Measurements from ENCODE around the gene AVEN.
"Not testable (repeated sequence)": the region's sequence is repeated elsewhere in the genome, so short reads cannot be mapped to it uniquely, and the experiment has no call there.

AVEN gene

DNA sequence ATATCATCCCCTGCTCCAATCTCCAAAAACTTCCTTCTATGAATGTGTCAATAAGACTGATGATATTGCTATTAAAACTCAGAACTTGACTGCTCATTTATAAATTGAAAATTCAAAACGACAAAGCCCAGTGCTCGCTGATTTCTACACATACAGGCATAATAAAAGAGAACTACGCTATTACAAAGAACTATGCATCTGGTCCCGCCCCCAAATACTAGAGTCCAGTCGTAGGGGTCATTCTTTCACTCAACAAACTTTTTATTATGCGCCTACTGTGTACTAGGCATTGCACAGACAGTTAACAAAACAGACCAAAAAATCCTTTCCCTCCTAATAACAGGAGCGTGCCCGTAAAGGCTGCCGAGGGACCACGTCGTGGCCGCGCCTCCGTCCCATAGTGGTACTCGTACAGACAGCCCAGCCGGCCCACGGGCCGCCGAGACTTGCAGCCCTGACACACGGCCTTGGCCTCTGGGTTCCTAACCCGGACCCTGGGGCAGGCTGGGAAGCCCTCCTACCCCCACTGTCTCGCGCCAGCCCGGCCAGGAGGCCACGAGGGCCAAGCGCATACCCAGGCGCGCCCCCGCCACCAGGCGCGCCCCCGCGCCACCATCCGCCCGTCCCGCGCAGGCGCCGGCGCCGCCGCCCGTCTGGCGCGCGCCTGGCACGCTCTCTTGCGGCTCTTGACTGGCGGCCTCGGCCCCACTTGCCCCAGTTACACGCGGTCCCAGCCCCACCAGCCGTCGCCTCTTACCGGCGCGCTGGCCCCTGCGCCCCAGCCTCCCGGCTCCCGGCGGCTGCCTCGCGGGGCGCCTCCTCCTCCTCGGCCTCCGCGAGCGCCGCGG is 757 bp downstream of the AVEN start:
- peak; percentile 46 to 77 for DNase-seq

DNA sequence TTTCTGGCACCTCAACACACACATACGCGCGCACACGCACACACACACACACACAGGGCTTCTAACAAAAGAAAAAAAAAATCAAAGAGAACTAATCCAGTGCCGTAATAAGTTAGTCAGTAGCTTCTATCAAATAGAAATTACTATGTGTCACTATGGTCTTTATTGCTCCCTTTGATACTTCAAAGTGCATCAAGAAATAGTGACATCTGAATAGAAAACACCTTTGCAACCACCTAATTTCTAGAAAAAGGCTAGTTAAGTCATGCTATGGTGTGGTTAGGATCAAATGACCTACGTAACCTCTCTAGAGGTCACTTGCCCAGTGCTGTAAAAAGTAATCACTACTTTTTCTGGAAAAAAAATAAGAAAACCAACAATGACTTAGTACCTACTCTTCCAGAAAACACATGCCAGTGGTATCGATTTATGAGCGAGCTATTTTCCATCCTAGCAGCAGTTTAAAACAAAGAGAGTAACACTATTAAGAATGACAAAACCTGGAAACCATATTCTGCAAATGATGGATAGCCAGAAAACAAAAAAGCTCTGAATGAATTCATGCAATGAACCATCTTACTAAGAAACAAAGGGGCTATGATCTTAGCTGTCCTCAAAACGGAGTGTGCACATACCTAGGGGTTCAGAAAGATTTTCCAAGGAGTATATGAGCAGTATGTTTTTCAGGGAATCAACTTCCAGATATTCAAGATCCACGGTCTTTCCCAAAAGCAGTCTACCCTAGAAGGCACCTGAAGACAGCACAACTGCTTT is 6.8 kb downstream of the AVEN start:
- no peak for DNase-seq

DNA sequence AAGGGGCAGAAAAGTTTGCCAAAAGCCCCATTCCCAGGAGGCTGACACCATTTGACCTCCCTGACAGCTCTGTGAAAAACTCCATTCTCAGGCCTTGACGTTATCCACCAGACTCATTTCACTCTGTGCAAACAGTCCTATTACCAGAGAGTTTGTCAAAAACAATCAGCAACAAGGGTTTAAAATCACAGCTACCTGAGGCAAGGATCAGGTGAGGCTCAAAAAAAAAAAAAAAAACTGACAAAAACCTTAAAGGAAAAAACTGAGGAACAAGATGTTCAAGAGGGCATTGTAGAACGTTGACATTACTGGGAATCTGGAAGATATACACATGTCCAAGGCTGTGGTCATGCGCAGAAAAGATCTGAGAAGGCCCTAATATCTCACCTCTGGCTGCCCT is 11.4 kb downstream of the AVEN start:
- DNase-seq: no peak

DNA sequence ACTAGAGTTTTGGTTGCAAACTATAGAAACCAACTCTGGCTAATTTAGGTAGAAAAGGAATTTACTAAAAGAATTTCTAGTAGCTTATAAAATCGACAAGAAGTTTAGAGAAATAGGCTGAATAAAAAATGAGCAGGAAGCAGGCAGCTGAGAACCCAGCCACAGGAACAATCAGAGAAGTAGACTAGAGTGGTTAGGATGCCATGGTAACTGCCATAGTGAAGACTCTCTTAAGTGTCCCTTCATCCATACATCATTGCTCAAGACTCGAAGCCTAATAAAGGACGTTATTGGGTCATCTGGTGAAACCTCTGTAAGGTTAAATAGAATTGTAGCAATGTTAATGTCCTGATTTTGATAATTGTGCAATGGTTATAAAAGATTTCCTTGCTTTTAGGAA is 13.8 kb downstream of the AVEN start:
- DNase-seq: no peak

DNA sequence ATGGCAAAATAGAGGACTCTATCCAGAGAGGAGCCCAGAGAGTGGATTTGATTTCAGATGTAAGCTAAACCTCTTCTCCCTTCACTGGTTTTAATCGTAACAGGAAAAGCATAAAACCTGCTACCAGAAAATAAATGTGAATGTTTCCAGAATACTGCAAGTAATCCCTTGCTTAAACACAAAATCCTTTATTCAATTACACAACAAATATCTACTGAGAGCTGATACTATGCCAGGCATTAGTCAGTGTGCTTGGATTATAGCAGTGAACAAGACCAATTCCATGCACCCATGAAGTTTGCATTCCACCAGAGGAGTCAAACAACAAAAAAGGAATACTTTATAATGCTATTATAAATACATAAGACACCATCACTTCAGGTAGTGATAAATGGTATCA is 15.1 kb downstream of the AVEN start:
- no peak for DNase-seq

DNA sequence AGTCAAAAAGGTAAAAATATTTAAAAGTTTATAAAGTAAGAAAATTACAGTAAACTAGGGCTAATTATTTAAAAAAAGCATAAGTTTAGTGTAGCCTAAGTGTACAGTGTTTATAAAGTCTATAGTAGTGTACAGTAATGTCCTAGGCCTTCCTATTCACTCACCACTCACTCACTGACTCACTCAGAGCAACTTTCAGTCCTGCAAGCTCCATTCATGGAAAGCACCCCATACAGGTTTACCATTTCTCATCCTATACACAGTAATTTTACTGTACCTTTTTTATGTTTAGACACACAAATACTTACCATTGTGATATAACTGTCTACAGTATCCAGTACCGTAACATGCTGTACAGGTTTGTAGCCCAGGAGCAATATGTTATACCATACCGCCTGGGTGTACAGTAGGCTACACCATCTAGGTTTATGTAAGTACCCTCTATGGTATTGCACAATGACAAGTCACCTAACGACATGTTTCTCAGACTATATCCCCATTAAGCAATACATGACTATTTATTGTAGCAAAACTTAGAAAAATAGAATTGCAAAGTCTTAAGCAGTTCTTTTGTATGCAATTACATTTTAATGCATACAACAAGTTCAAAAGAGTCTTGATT is 19.5 kb downstream of the AVEN start:
- DNase-seq: no peak

DNA sequence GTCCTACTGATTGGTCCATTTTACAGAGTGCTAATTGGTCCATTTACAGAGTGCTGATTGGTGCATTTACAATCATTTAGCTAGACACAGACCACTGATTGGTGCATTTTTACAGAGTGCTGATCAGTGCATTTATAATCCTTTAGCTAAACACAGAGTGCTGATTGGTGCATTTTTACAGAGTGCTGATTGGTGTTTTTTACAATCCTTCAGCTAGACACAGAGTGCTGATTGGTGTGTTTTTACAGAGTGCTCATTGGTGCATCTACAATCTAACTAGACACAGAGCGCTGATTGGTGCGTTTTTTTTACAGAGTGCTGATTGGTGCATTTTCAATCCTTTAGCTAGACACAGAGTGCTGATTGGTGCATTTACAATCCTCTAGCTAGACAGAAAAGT is 20.3 kb downstream of the AVEN start:
- DNase-seq: not testable (repeated sequence)

DNA sequence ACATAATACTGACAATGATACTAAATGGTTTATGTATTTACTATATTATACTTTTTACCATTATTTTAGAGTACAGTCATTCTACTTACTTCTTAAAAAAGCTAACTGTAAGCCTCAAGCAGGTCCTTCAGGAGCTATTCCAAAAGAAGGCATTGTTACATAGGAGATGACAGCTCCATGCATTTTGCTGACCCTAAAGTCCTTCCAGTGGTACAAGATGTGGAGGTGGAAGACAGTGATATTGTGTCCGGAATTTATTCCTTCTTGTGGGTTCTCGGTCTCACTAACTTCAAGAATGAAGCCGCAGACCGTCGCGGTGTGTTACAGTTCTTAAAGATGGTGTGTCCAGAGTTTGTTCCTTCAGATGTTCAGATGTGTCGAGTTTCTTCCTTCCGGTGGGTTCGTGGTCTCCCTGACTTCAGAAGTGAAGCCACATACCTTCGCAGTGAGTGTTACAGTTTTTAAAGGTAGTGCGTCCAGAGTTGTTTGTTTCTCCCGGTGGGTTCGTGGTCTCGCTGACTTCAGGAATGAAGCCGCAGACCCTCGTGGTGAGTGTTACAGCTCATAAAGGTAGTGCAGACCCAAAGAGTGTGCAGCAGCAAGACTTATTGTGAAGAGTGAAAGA is 20.9 kb downstream of the AVEN start:
- DNase-seq: no peak

DNA sequence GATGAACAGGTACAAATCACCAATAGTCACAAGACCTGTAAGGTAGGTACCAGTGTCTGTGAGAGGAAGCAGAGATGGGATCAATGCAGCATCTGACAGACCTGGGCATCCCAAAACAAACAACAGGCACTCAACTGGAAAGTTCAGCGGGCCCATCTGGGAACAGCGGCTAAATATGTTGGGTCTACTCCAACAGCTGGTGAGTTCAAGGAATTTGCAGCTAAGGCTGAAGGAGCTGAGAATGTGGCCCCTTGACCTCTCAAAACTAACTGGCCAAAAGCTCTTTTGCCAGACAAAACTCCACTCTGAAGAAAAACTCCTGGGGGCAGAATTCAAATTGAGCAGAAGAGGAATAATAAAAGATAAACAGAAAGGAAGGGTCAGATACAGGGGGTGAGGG is 24.4 kb downstream of the AVEN start:
- no peak for DNase-seq

DNA sequence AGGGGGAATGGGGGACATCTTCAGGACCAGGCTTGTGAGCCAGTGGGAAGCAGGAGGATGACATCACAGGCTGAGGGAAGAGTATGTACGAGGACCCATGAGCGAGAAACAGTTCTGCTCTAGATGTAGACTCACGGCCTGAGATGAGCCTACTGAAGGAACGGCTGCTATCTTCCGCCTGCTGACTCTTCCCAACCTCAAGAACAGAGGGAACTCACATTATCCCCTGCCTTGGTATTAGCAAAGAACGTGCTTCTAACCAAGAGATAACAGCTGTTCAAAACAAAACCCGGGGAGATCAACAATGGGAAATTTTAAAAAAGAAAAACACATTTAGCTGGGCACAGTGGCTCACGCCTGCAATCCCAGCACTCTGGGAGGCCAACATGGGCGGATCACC is 25.3 kb downstream of the AVEN start:
- DNase-seq: no peak

DNA sequence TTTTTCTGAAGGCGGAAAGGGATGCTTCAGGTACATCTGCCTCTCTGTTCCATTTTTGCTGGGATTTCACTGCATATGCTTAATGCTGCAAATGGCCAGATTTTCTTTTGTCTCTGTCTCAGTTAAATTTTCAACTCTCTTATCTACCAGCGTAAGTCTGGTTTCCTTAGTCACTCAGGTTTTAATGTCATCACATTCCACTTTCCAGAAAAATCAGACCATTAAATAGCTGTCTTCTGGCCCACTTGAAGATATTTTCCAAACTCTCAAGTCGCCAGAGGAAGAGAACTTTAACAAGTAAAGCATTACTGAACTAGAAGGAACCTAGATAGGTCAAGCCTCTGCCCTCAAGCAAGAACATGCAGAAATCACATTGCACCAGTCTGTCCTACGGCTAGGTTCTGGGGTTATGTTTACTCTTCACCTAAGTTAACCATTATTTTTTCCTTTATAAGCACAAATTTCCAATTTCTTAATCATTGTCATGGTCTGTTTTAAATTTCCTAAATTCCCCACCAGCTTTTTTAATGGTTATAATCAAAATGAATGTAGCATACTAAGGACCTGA is 26.5 kb downstream of the AVEN start:
- no peak for DNase-seq

DNA sequence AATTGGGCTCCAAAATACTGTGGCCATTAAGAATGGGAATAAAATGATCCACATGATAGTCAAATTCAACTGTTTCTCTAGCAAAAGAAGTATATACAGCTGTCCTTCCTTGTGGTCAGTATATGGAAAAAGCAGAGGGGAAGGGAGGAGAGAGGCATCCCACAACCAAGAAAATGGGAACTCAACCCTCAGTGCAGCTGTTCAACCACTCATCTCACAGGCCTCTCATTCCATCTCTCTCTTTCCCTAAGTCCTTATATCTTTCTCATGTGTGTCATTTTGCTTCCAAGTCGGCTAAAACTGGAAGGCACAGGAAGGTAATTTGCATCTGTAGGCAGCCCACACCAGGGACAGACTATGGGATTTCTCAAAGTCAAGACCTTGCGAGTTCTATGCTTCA is 27.5 kb downstream of the AVEN start:
- no peak for DNase-seq

DNA sequence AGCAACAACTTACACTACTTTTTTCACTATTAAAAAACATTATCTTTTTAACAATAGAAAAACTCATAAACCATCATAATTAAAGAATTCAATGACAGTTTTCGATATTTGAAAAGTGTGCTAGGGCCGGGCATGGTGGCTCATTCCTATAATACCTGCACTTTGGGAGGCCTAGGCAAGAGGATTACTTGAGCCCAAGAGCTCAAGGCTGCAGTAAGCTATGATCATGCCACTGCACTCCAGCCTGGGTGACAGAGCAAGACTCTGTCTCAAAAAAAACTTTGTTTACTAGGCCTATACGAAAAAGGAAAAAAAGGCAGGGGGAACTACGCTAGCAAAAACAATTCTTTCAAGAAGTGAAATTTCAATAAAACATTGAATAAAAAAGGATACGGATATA is 28.1 kb downstream of the AVEN start:
- no peak for DNase-seq

DNA sequence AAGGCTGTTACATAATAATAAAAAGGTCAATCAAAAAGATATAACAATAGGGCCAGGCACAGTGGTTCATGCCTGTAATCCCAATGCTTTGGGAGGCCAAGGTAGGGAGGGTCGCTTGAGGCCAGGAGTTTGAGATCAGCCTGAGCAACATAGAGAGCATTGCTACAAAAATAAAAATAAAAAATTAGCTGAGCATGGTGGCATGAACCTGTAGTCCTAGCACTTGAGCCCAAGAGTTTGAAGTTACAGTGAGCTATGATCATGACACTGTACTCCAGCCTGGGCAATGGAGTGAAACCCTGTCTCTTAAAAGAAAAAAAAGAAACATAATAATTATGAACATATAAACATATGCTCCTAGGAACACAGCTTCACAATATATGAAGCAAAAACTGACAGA is 29.3 kb downstream of the AVEN start:
- DNase-seq: no peak

DNA sequence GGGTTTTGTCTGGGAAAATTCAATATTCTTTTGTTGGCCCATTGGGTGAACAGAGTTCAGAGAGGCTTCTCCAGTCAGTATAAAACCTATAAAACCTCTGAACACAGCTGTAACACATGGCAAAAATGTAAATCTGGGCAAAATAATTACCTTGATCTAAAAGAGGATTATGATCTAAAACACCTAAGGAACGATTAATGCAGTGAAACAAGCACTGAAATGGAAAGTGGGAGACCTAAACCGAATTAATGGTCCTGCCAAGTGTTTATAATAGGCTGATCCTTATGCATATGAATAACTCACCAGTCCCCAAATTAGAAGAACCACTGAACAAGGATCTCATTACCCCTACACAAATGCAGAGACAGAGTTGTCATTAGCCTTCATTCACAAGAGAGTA is 32.6 kb downstream of the AVEN start:
- no peak for DNase-seq

DNA sequence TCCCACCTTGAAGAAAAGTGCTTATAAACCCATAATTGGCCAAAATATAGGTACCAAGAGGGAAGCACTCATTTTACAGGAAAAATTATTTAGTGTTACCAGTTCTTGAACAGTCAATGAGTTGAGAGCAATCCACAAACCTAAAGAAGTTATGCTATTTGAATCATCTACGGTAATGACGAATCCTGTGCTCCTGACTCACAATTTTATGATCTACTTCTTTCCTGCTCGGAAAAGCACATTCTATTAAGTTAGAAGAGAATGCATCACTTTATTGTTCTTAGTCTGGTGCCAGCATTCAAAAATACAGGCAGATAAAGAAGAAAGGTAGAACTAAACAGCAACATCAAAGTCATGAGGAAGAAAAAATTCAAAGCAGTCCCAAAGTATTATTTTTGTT is 37.5 kb downstream of the AVEN start:
- DNase-seq: no peak

DNA sequence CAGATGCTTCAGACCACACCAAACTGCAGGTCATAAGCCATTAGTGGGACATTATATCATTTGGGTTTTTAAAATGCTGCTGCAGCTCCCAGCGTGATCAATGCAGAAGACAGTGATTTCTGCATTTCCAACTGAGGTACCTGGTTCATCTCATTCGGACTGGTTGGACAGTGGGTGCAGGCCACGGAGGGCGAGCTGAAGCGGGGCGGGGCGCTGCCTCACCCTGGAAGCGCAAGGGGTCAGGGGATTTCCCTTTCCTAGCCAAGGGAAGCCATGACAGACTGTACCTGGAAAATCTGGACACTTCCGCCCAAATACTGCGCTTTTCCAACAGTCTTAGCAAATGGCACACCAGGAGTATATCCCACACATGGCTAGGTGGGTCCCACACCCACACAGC is 43.3 kb downstream of the AVEN start:
- DNase-seq: not testable (repeated sequence)

DNA sequence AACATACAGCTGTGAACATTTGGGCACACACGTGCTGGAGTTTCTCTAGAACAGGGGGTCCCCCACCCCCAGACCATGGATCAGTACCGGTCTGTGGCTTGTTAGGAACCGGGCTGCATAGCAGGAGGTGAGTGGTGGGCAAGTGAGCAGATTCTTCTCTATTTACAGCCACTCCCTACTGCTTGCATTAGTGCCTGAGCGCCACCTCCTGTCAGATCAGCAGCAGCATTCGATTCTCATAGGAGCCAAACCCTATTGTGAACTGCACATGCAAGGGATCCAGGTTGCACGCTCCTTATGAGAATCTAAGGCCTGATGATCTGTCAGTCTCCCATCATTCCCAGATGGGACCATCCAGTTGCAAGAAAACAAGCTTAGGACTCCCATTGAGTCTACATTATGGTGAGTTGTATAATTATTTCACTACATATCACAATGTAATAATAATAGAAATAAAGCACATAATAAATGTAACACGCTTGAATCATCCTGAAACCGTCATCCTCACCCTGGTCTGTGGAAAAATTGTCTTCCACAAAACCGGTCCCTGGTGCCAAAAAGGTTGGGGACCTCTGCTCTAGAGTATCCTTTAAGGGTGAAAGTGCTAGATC is 44.9 kb downstream of the AVEN start:
- peak in 1 of 2 experiments; percentile 38 for DNase-seq

DNA sequence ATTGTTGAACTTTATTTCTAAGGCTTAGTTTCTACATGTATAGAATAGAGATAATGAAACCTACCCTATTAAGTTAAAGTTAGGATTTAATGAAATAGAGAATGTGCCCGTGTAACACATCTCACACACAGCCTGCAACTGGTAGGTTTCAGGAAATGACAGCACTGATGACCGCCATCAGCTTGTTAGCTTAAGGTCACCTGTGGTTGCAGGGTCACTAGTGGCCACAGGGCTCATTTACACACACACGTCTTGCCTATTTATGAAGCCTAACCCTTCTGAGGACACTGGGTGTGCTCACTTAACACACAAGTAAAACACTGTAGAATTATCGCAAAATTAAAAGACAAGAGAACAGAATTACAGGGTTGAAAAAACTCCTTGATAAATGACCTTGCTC is 50.6 kb downstream of the AVEN start:
- no peak for DNase-seq

DNA sequence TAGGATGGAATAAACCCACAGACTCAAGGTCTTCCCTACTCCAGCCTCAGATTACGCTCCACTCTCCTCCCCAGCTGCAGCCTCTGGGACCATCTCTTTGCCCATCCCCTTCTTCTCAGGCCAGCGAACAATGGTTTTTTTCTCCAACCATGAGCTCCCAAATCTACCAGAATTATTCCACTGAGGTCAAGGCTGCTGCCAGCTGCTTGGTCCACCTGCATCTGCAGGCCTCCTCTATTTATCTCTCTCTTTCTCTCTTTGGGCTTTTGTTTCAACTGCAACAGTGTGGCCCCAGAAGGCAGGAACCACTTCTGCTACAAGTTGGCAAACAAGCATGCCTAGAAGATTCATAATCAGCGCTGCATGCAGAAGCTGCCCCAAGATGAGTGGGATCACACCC is 51.6 kb downstream of the AVEN start:
- no peak for DNase-seq

DNA sequence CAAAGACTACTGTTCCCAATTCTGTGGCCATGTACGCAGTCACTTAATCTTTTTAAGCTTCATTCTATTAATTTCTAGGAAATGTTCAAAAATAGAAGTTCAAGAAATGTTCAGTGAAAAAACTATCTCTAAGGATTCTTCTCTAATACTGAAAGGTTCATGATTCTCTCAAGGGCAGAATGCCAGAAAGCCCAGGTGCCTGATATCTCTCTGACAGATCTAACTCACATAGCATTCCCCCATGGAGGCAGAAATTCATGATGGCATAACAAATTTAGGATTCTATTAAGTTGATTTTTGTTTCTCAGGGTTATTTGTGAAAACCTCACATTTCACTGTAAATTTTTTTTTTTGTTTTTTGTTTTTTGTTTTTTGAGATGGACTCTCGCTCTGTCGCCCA is 53.3 kb downstream of the AVEN start:
- no peak for DNase-seq

DNA sequence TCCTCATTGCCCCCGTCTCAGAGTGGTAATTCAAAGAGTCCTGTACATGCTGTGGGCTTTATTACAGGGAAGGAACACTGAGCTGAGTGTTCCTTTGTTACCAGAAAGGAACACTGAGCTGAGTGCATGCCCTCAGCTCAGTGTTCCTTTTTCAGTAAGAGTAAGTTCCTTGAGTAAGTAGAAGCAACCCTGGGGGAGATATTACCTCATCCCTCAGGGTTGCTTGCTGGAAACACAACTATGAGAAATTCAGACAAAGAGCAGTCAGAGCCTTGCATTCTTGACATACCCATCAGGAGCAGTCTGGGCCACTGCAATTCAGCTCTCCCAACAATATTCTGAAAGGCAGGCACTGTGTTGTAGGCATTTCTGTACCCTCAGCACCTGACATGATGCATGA is 53.7 kb downstream of the AVEN start:
- DNase-seq: no peak

DNA sequence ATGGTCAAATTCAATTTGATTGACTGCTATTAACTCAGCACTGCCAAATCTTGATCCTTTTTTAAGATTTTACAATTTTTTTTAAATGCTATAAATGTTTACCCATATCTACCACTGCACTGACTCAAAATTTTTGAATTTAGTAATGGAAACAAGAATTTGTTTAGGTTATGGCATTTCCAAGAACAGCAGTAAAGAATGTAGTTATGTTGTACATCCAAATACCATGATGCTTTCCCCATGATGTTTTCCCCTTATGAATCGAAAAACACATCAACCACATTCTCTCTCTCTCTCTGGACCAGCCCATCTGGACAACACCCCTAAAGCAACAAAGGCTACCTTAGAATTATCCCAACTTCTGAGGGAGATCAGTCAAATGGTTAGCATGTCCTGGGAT is 56.5 kb downstream of the AVEN start:
- no peak for DNase-seq
